Suprapubic skin (tissue), 3 donors: ENCODE data around the gene MMP2.

ENCODE experiments used
- CTCF ChIP-seq, 2 donors: fragments of 200-600 bp in 1 of 2; fragments of 450-650 bp in 1 of 2; sonication (generic) in 1 of 2; IDR thresholded peaks; one replicate each; pipeline ENCODE4 v1.5.1; 2016 to 2019; ENCODE audit warnings: antibody characterized with exemption in 2 of 2, mild to moderate bottlenecking in 1 of 2, moderate library complexity in 1 of 2
- POLR2A ChIP-seq, 2 donors: fragments of 450-650 bp; IDR thresholded peaks; one replicate each; pipeline ENCODE4 v1.6.1; 2017; ENCODE audit warnings: antibody characterized with exemption in 2 of 2, mild to moderate bottlenecking in 2 of 2, moderate library complexity in 2 of 2

- no peak for TF ChIP-seq POLR2A (IDR thresholded peaks at IDR 0.05)
- TF ChIP-seq CTCF (IDR thresholded peaks at IDR 0.05) = no peak
Measured at GRCh38 chr16:55515111-55515510, 36.1 kb downstream of the MMP2 start.
